Measurements from ENCODE around the gene OLIG2. TPM values are rescaled to one million over a fixed set of nuclear protein-coding genes. Genes with fewer than 3 reads are reported as not detected.
A peak's percentile ranks its signal among the peaks of the same experiment; 100 is the strongest.

The OLIG2 gene
- total RNA-seq, 1 donor from 2014 or later, result 21.4 TPM

DNA sequence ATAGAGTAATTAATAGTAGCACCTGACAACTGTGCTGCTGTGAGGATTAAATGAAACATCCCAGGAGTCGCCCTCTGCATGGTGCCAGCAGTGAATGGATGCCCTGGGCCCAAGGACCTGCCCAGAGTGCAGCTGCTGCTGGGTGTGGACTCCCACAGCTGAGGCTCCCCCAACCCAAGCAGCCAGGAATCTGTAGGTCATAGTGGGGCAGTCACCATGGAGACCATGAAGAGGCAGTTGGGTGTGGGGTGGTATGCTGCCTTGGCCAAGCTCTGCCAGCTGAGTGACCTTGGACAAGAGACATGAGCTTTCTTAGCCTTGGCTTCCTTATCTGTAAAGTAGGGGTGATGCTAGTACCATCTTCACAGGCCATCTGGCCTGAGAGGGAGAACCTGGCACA is 9.4 kb downstream of the OLIG2 start:
- TF ChIP-seq, protein P1, sequence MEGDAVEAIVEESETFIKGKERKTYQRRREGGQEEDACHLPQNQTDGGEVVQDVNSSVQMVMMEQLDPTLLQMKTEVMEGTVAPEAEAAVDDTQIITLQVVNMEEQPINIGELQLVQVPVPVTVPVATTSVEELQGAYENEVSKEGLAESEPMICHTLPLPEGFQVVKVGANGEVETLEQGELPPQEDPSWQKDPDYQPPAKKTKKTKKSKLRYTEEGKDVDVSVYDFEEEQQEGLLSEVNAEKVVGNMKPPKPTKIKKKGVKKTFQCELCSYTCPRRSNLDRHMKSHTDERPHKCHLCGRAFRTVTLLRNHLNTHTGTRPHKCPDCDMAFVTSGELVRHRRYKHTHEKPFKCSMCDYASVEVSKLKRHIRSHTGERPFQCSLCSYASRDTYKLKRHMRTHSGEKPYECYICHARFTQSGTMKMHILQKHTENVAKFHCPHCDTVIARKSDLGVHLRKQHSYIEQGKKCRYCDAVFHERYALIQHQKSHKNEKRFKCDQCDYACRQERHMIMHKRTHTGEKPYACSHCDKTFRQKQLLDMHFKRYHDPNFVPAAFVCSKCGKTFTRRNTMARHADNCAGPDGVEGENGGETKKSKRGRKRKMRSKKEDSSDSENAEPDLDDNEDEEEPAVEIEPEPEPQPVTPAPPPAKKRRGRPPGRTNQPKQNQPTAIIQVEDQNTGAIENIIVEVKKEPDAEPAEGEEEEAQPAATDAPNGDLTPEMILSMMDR (IDR thresholded peaks at IDR 0.05; ENCODE audit: partially characterized antibody, unreplicated experiment), result no peak
- Mint-ChIP-seq H3K36me3 (ENCODE audit: unreplicated experiment) (peaks cover 5% of the 10 kb centered on the region), H3K27ac (ENCODE audit: unreplicated experiment) (no peak overlapping the region), H3K4me1 (ENCODE audit: low read depth, unreplicated experiment) (peaks cover 36% of the 10 kb centered on the region), H3K9me3 (ENCODE audit: unreplicated experiment) (peaks cover 10% of the 10 kb centered on the region), H3K27me3 (ENCODE audit: unreplicated experiment) (peaks cover 23% of the 10 kb centered on the region), H3K4me3 (ENCODE audit: unreplicated experiment) (no peak overlapping the region)
- no peak for DNase-seq

DNA sequence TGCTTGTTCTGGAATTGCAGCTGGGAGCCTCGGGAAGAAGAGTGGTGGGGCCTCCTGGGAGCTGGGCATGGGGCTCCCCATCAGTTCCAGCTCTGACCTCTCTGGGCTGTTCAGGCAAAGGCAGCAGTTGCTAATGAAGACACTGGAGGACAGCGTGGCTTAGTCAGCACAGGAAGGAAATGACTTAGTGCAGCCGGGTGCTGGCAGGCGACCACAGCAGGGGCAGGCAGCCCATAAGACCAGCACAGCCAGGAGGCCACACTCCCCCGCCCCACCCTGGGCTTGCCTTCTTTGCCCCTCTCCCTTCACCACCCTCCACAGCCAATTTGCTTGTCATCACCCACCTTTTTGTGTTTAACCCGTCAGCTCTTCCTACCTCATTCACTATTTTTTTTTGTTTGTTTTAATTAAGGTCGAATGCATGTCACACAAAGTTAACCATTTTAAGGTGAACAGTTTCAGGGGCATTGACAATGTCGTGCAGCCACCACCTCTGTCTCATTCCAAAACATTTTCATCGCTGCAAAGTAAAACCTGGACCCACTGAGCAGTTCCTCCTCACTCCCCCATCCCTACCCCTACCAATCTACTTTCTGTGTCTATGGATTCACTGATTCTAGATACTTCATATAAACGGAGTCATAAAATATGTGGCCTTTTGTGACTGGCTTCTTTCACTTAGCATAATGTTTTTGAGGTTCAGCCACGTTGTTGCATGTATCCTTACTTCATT is 10.9 kb downstream of the OLIG2 start:
- DNase-seq, result peak; percentile 43
- peaks cover 15% of the 10 kb centered on the region for H3K9me3 Mint-ChIP-seq (ENCODE audit: unreplicated experiment)
- H3K4me3 Mint-ChIP-seq (ENCODE audit: unreplicated experiment), result peak overlapping the region; percentile 10
- TF ChIP-seq, protein P1 (IDR thresholded peaks at IDR 0.05; ENCODE audit: partially characterized antibody, unreplicated experiment), result no peak
- peaks cover 26% of the 10 kb centered on the region for H3K27me3 Mint-ChIP-seq (ENCODE audit: unreplicated experiment)
- H3K27ac Mint-ChIP-seq (ENCODE audit: unreplicated experiment), result peak overlapping the region; percentile 31
- peaks cover 43% of the 10 kb centered on the region for H3K4me1 Mint-ChIP-seq (ENCODE audit: low read depth, unreplicated experiment)
- H3K36me3 Mint-ChIP-seq (ENCODE audit: unreplicated experiment), result peaks cover 5% of the 10 kb centered on the region

DNA sequence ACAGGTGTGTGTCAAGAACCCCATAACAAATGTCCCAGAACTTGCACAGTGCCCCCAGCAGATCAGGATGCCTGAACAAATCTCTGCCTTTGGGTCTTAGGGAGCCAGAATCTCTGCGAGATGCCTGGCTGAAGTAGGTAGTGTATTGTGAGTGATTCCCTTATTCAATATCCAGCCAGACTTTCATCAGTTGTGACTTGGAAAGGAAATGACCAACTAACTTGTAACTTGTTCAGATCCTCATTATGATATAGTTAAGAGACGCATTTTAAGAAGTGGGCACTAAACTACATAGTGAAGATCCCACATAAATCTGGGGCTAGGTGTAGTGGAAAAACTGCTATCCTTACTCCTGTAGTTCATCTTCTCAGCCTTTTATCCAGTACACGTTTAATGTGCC is 11.8 kb downstream of the OLIG2 start:
- Mint-ChIP-seq H3K27me3 (ENCODE audit: unreplicated experiment) (peaks cover 24% of the 10 kb centered on the region), H3K27ac (ENCODE audit: unreplicated experiment) (no peak overlapping the region), H3K4me1 (ENCODE audit: low read depth, unreplicated experiment) (peaks cover 44% of the 10 kb centered on the region), H3K9me3 (ENCODE audit: unreplicated experiment) (peaks cover 14% of the 10 kb centered on the region), H3K36me3 (ENCODE audit: unreplicated experiment) (peaks cover 5% of the 10 kb centered on the region), H3K4me3 (ENCODE audit: unreplicated experiment) (no peak overlapping the region)
- no peak for DNase-seq
- TF ChIP-seq, protein P1 (IDR thresholded peaks at IDR 0.05; ENCODE audit: partially characterized antibody, unreplicated experiment), result no peak

GRCh38 chr21:33039536-33039935 is 13.8 kb downstream of the OLIG2 start:
- H3K36me3 Mint-ChIP-seq (ENCODE audit: unreplicated experiment), result peaks cover under 1% of the 10 kb centered on the region
- H3K4me3 Mint-ChIP-seq (ENCODE audit: unreplicated experiment), result peak overlapping the region; percentile 21
- peaks cover 13% of the 10 kb centered on the region for H3K9me3 Mint-ChIP-seq (ENCODE audit: unreplicated experiment)
- TF ChIP-seq, protein P1 (IDR thresholded peaks at IDR 0.05; ENCODE audit: partially characterized antibody, unreplicated experiment), result no peak
- peaks cover 18% of the 10 kb centered on the region for H3K27me3 Mint-ChIP-seq (ENCODE audit: unreplicated experiment)
- peaks cover 42% of the 10 kb centered on the region for H3K4me1 Mint-ChIP-seq (ENCODE audit: low read depth, unreplicated experiment)
- peak overlapping the region; percentile 95 for H3K27ac Mint-ChIP-seq (ENCODE audit: unreplicated experiment)
- peak; percentile 82 for DNase-seq

DNA sequence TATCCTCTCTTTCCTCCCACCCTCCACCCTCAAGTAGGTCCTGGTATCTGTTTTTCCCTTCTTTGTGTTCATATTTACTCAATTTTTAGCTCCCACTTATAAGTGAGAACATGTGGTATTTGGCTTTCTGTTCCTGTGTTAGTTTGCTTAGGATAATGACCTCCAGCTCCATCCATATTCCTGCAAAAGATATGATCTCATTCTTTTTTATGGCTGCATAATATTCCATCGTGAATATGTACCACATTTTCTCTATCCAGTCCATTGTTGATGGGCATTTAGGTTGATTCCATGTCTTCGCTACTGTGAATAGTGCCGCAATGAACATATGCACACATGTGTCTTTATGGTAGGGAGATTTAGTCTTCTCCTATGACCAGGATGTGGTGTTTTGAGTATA is 14.5 kb downstream of the OLIG2 start:
- TF ChIP-seq, protein P1 (IDR thresholded peaks at IDR 0.05; ENCODE audit: partially characterized antibody, unreplicated experiment), result no peak
- Mint-ChIP-seq H3K27ac (ENCODE audit: unreplicated experiment) (peak overlapping the region; percentile 95), H3K4me1 (ENCODE audit: low read depth, unreplicated experiment) (peaks cover 42% of the 10 kb centered on the region), H3K9me3 (ENCODE audit: unreplicated experiment) (peaks cover 15% of the 10 kb centered on the region), H3K36me3 (ENCODE audit: unreplicated experiment) (no peaks in the 10 kb centered on the region), H3K27me3 (ENCODE audit: unreplicated experiment) (peaks cover 18% of the 10 kb centered on the region), H3K4me3 (ENCODE audit: unreplicated experiment) (no peak overlapping the region)
- no peak for DNase-seq

All from glutamatergic neuron (in vitro differentiated cells).